IMR-90 (cell line): Measurements from ENCODE around the gene HSFX3. TPM values are rescaled to one million over a fixed set of nuclear protein-coding genes. Genes with fewer than 3 reads are reported as not detected.
"Not testable (repeated sequence)": the region's sequence is repeated elsewhere in the genome, so short reads cannot be mapped to it uniquely, and the experiment has no call there.

ENCODE experiments used
- ATAC-seq: fragments of 200-7000 bp; cut with Tn5 transposase; 2 replicates; pipeline ENCODE4 v1.9.1; 2020; ENCODE audit warnings: low read depth, mild to moderate bottlenecking, moderate library complexity
- BruUV-seq: library from RNA; stranded (reverse); fragments of 400-500 nt; replicated peaks from 2 replicates; lab custom pipeline; 2021; lab: Mats Ljungman, UMichigan
- CTCF ChIA-PET: fragments of 300-600 bp; formaldehyde crosslinking; extraction: SDS; loops from one replicate; lab custom pipeline; 2021; ENCODE audit warnings: antibody characterized with exemption; lab: Yijun Ruan, JAX
- POLR2A ChIA-PET: fragments of 300-600 bp; sonication (Branson Sonifier 250); formaldehyde crosslinking; loops from one replicate; lab custom pipeline; 2022; ENCODE audit warnings: antibody characterized with exemption; ENCODE audit not compliant: unreplicated experiment; lab: Charles Lee
- DNase-seq: peaks from one replicate; pipeline ENCODE4 v3.0.0; 2013
- H2AFZ ChIP-seq: replicated peaks from 2 replicates; pipeline ENCODE3; 2013; ENCODE audit warnings: low read length, mild to moderate bottlenecking; ENCODE audit not compliant: poor library complexity
- H2AK5ac ChIP-seq: 2 replicates; pipeline ENCODE4 v1.6.1; 2013; ENCODE audit warnings: low read depth, low read length, inconsistent platforms
- H2AK9ac ChIP-seq: replicated peaks from 2 replicates; pipeline ENCODE3; 2013; ENCODE audit warnings: mild to moderate bottlenecking, low read depth, low read length, moderate library complexity; ENCODE audit not compliant: poor library complexity
- H2BK120ac ChIP-seq: 2 replicates; pipeline ENCODE4 v1.6.1; 2013; ENCODE audit warnings: low read depth, low read length, inconsistent platforms
- H2BK15ac ChIP-seq: 3 replicates; pipeline ENCODE4 v1.6.1; 2013; ENCODE audit warnings: low read depth, low read length, inconsistent platforms
- H2BK20ac ChIP-seq: 2 replicates; pipeline ENCODE4 v1.6.1; 2013; ENCODE audit warnings: low read depth, mild to moderate bottlenecking, inconsistent platforms, low read length, moderate library complexity
- H2BK5ac ChIP-seq: 2 replicates; pipeline ENCODE4 v1.6.1; 2013; ENCODE audit warnings: mild to moderate bottlenecking, low read depth, low read length, inconsistent platforms; ENCODE audit not compliant: poor library complexity, severe bottlenecking
- H3K14ac ChIP-seq: replicated peaks from 2 replicates; pipeline ENCODE4 v1.6.1; 2013; ENCODE audit warnings: low read depth, low read length, inconsistent platforms
- H3K18ac ChIP-seq: 2 replicates; pipeline ENCODE4 v1.6.1; 2013; ENCODE audit warnings: low read depth, low read length, control low read depth
- H3K23ac ChIP-seq: 2 replicates; pipeline ENCODE4 v1.6.1; 2013; ENCODE audit warnings: low read depth, low read length, inconsistent platforms
- H3K27ac ChIP-seq: 2 replicates; pipeline ENCODE4 v1.5.1; 2013; ENCODE audit warnings: mild to moderate bottlenecking, control low read depth, low read length; ENCODE audit not compliant: insufficient read depth
- H3K27me3 ChIP-seq: 2 replicates; pipeline ENCODE4 v1.6.1; 2013; ENCODE audit warnings: low read length; ENCODE audit not compliant: control insufficient read depth, insufficient read depth
- H3K36me3 ChIP-seq: 2 replicates; pipeline ENCODE4 v1.6.1; 2013; ENCODE audit warnings: low read length, mixed read lengths; ENCODE audit not compliant: control insufficient read depth, insufficient read depth
- H3K4ac ChIP-seq: 2 replicates; pipeline ENCODE4 v1.6.1; 2013; ENCODE audit warnings: low read depth, low read length, inconsistent platforms
- H3K4me1 ChIP-seq: 2 replicates; pipeline ENCODE4 v1.6.1; 2013; ENCODE audit warnings: low read length, mixed read lengths; ENCODE audit not compliant: control insufficient read depth, insufficient read depth
- H3K4me2 ChIP-seq: 2 replicates; pipeline ENCODE4 v1.6.1; 2013; ENCODE audit warnings: low read depth, mild to moderate bottlenecking, control low read depth, low read length, moderate library complexity
- H3K4me3 ChIP-seq: 2 replicates; pipeline ENCODE4 v1.5.1; 2013; ENCODE audit warnings: low read depth, mild to moderate bottlenecking, control low read depth, low read length, moderate library complexity; ENCODE audit not compliant: insufficient read depth
- H3K56ac ChIP-seq: 2 replicates; pipeline ENCODE4 v1.6.1; 2013; ENCODE audit warnings: low read length, inconsistent platforms; ENCODE audit not compliant: insufficient read depth; ENCODE audit errors: extremely low read depth
- H3K79me1 ChIP-seq, 2 experiments: 2 replicates each; pipeline ENCODE4 v1.6.1; 2013; ENCODE audit warnings: low read length in 2 of 2, inconsistent platforms in 1 of 2, low read depth in 1 of 2
- H3K9ac ChIP-seq: 2 replicates; pipeline ENCODE4 v1.6.1; 2013; ENCODE audit warnings: low read depth, low read length, control low read depth
- H3K9me1 ChIP-seq: 2 replicates; pipeline ENCODE4 v1.6.1; 2013; ENCODE audit warnings: low read length, inconsistent platforms; ENCODE audit not compliant: insufficient read depth
- H3K9me3 ChIP-seq: 2 replicates; pipeline ENCODE4 v1.6.1; 2013; ENCODE audit warnings: low read length; ENCODE audit not compliant: control insufficient read depth, insufficient read depth
- H4K20me1 ChIP-seq: 2 replicates; pipeline ENCODE4 v1.6.1; 2013; ENCODE audit warnings: low read length, inconsistent platforms; ENCODE audit not compliant: insufficient read depth
- H4K5ac ChIP-seq: 2 replicates; pipeline ENCODE4 v1.6.1; 2013; ENCODE audit warnings: mild to moderate bottlenecking, low read depth, low read length, control low read depth
- H4K8ac ChIP-seq, 2 experiments: 2 replicates each; pipeline ENCODE4 v1.6.1; 2013; ENCODE audit warnings: low read depth in 2 of 2, low read length in 2 of 2, control low read depth in 1 of 2, inconsistent platforms in 1 of 2
- H4K91ac ChIP-seq: 2 replicates; pipeline ENCODE4 v1.6.1; 2013; ENCODE audit warnings: low read depth, low read length, inconsistent platforms; ENCODE audit not compliant: insufficient read depth
- WGBS, 2 experiments: methylation state at CpG; one replicate each; pipeline versions ENCODE4 v1.1.5 to v1.1.7; 2013; ENCODE audit warnings: missing lambda C conversion rate in 2 of 2; ENCODE audit not compliant: insufficient read length in 1 of 2; ENCODE audit errors: extremely low coverage in 2 of 2; 5-methylcytosine and 5-hydroxymethylcytosine counted together
- dilution Hi-C: fragments of 300-500 bp; cut with HindIII; formaldehyde crosslinking; loops from one replicate; pipeline ENCODE4 v1.14.3; 2018; ENCODE audit warnings: low sequenced_read_pairs; ENCODE audit not compliant: unreplicated experiment
- in situ Hi-C: fragments of 300-500 bp; cut with MboI; formaldehyde crosslinking; loops from 3 replicates; pipeline ENCODE4 v1.14.3; 2019; ENCODE audit warnings: low sequenced_read_pairs, inconsistent platforms, mixed read lengths
- intact Hi-C: fragments of 100-400 bp; cut with micrococcal nuclease; formaldehyde crosslinking; loops from 2 replicates; pipeline ENCODE4 v1.10.0; 2022
- polyA plus RNA-seq, 3 experiments: library from polyadenylated mRNA; depleted of rRNA; stranded (reverse); fragments of >200 nt; gene quantifications; 2 replicates each; pipeline ENCODE4 v1.2.3, GENCODE V29; 2012; ENCODE audit warnings: low replicate concordance in 1 of 3
- total RNA-seq: library from RNA; depleted of rRNA; stranded (reverse); fragments of >200 nt; gene quantifications from 2 replicates; pipeline ENCODE4 v1.2.3, GENCODE V29; 2012

Gene HSFX3
- total and polyA plus RNA-seq, 2 of the 4 experiments (the other 2 are of a cell fraction) = not detected

DNA sequence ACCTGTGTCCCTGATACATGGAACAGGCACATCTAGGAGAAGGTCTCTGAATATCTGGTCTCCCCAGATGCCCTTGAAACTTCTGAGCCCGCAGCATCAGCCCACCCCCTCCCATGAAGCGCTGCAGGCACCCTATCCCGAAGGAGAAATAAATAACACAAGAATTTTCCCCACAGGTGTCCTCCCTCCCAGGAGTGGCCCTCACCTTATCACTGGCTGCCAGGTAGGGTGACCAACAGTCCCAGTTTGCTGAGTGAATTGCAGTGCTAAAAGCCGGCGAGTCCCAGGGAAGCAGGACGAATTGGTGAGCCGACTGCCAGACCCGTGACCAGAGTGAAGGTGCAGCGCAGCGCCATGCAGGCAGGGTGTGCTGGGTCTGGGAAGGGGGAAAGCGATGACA is 15.7 kb downstream of the HSFX3 start:
- ATAC-seq, H3K9me3 ChIP-seq, POLR2A ChIA-PET, H3K36me3 ChIP-seq, H2BK20ac ChIP-seq, DNase-seq, H3K18ac ChIP-seq, intact Hi-C loops, H3K4me1 ChIP-seq, H3K23ac ChIP-seq, H2AK5ac ChIP-seq, H3K9me1 ChIP-seq, H3K27ac ChIP-seq, H3K4me3 ChIP-seq, H4K91ac ChIP-seq, in situ Hi-C loops, BruUV-seq, H2AK9ac ChIP-seq, H3K9ac ChIP-seq, H3K4me2 ChIP-seq, H3K14ac ChIP-seq, CTCF ChIA-PET, H3K27me3 ChIP-seq, H3K56ac ChIP-seq, dilution Hi-C loops, H4K5ac ChIP-seq, H2BK120ac ChIP-seq, H2AFZ ChIP-seq, H3K79me1 ChIP-seq, H3K4ac ChIP-seq, H2BK15ac ChIP-seq, H2BK5ac ChIP-seq, H4K20me1 ChIP-seq, H4K8ac ChIP-seq: not testable (repeated sequence)
- WGBS, 2 experiments = no CpG with 5 or more reads among the region's 11 CpGs

DNA sequence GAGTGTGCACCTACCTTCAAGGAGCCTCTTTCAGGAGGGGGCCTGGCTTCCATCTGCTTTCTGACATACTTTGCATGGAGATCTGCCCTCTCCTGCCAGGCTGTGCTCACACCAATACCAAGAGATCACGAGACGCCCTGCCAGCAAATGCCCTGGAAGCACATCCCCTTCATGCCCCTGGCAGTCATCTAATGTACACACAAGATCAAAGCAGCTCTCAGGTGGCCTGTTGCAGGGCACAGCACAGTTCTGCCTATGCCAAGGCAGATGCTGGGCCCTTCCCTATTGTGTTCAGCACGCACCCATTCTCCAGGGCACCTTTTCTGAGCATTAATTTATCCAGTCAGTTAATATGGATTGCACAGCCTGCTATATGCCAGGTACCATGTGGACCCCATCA is 16.9 kb downstream of the HSFX3 start:
- H3K9me1 ChIP-seq, H3K23ac ChIP-seq, H4K20me1 ChIP-seq, H3K9ac ChIP-seq, ATAC-seq, H3K18ac ChIP-seq, H3K4ac ChIP-seq, H2AK9ac ChIP-seq, H4K91ac ChIP-seq, POLR2A ChIA-PET, H2AFZ ChIP-seq, in situ Hi-C loops, intact Hi-C loops, H3K56ac ChIP-seq, H2BK120ac ChIP-seq, CTCF ChIA-PET, DNase-seq, H3K14ac ChIP-seq, H3K4me3 ChIP-seq, H4K5ac ChIP-seq, H3K4me2 ChIP-seq, H4K8ac ChIP-seq, BruUV-seq, H3K27ac ChIP-seq, H2BK5ac ChIP-seq, H3K4me1 ChIP-seq, H3K79me1 ChIP-seq, H3K27me3 ChIP-seq, H3K9me3 ChIP-seq, H2BK20ac ChIP-seq, H2AK5ac ChIP-seq, dilution Hi-C loops, H2BK15ac ChIP-seq, H3K36me3 ChIP-seq: not testable (repeated sequence)
- no CpG with 5 or more reads among the region's 3 CpGs for WGBS, 2 experiments
